ENCODE data around the gene ERBB2. TPM values are rescaled to one million over a fixed set of nuclear protein-coding genes. Genes with fewer than 3 reads are reported as not detected.

ERBB2 gene
- total and polyA plus RNA-seq, 10 of the 15 experiments (the other 5 are each of a cell fraction or from before 2014, with no cell fraction given): 0.39 to 7.0 (median 4.3) TPM

DNA sequence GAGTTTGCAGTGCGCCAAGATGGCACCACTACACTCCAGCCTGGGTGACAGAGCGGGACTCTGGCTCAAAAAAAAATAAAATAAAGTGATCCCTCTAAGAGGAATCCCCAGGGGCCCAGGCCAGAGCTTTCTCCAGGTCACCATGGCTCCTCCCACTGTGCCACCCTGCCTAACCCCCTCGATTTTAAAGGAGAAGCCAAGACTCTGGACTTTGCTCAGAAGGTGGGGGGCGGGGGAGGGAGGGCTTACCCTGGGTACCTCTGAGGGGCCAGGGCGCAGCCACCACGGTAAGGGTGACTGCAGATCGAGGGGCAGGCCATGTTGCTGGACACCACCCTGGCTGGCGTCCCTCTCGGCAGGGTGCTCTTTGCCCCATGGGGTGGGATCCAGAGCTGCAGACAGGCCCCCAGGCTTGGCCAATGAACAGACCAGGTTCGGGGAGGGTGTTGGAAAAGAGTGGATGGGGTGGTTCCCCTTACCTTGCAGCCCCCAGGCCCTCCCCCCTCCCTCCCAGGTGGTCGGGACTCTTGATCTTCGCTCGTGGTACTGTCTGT lies 37.4 kb downstream of the ERBB2 start:
- in situ Hi-C loops (cut with MboI) (no loop called here), intact Hi-C loops (cut with micrococcal nuclease; ENCODE audit: unreplicated experiment) (no loop called here)
- H3K27me3 ChIP-seq (replicated peaks in 1 of 2; ENCODE audit: control insufficient read depth in 2 of 2, insufficient read depth in 2 of 2, low read length in 1 of 2): peaks cover 0 to 2% of the 10 kb centered on the region in 2 experiments; a peak in 1 of 4 replicates
- H3K27ac ChIP-seq (ENCODE audit: control insufficient read depth, insufficient read depth): no peak overlapping the region
- H3K36me3 ChIP-seq (ENCODE audit: control insufficient read depth in 2 of 2, insufficient read depth in 2 of 2, low read length in 1 of 2): no peaks in the 10 kb centered on the region
- no peak for DNase-seq (ENCODE audit: low read depth, low spot score)
- H3K79me2 ChIP-seq (ENCODE audit: control insufficient read depth, insufficient read depth, low read length): no peaks in the 10 kb centered on the region
- 56% methylated on average over 12 of the region's 13 CpGs for WGBS (ENCODE audit: insufficient coverage, insufficient replicate concordance, low lambda C conversion rate, missing lambda C conversion rate)
- no peaks in the 10 kb centered on the region for H4K20me1 ChIP-seq (ENCODE audit: control insufficient read depth, insufficient read depth)
- no peak overlapping the region for H3K9ac ChIP-seq (ENCODE audit: control insufficient read depth, insufficient read depth, low read length)
- no TSS peak for BruUV-seq (replicated peaks)
- H3K4me3 ChIP-seq: no peak overlapping the region
- no peak overlapping the region for H3K4me2 ChIP-seq (ENCODE audit: control insufficient read depth, insufficient read depth)
- H3K4me1 ChIP-seq (ENCODE audit: control insufficient read depth, insufficient read depth, low read length): peaks cover 10% of the 10 kb centered on the region
- POLR2A ChIA-PET: no interaction called here
- H2AFZ ChIP-seq (ENCODE audit: control insufficient read depth, low read depth, low read length): no peak overlapping the region
- no peak for ATAC-seq
- TF ChIP-seq ASH2L (IDR thresholded peaks at IDR 0.05; ENCODE audit: borderline replicate concordance, low read depth) (no peak), TCF3 (IDR thresholded peaks at IDR 0.05; ENCODE audit: borderline replicate concordance, insufficient read depth, low read depth, low read length) (no peak), RCOR1 (conservative IDR thresholded peaks at IDR 0.05; ENCODE audit: low read depth, low read length) (no peak)
- TF ChIP-seq, protein P1, sequence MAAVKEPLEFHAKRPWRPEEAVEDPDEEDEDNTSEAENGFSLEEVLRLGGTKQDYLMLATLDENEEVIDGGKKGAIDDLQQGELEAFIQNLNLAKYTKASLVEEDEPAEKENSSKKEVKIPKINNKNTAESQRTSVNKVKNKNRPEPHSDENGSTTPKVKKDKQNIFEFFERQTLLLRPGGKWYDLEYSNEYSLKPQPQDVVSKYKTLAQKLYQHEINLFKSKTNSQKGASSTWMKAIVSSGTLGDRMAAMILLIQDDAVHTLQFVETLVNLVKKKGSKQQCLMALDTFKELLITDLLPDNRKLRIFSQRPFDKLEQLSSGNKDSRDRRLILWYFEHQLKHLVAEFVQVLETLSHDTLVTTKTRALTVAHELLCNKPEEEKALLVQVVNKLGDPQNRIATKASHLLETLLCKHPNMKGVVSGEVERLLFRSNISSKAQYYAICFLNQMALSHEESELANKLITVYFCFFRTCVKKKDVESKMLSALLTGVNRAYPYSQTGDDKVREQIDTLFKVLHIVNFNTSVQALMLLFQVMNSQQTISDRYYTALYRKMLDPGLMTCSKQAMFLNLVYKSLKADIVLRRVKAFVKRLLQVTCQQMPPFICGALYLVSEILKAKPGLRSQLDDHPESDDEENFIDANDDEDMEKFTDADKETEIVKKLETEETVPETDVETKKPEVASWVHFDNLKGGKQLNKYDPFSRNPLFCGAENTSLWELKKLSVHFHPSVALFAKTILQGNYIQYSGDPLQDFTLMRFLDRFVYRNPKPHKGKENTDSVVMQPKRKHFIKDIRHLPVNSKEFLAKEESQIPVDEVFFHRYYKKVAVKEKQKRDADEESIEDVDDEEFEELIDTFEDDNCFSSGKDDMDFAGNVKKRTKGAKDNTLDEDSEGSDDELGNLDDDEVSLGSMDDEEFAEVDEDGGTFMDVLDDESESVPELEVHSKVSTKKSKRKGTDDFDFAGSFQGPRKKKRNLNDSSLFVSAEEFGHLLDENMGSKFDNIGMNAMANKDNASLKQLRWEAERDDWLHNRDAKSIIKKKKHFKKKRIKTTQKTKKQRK (IDR thresholded peaks at IDR 0.05; ENCODE audit: low read depth, low read length): no peak
- CTCF ChIA-PET: interaction anchor here (1.0 kb wide), 2 partner anchors 12 to 115 kb away, joined by 3 to 4 read pairs; no protein-coding TSS in a partner anchor
- SMC1A ChIA-PET (ENCODE audit: uncharacterized antibody, unreplicated experiment): interaction anchor here (0.9 kb wide), 1 partner anchor 53 kb away, joined by 3 read pairs; no protein-coding TSS in a partner anchor
- no peak for FAIRE-seq
- no peaks in the 10 kb centered on the region for H3K9me3 ChIP-seq (replicated peaks; ENCODE audit: control insufficient read depth, insufficient read depth, low read length)
- RAD21 ChIA-PET (ENCODE audit: unreplicated experiment): no interaction called here
